ENCODE data around the gene SMAD2.

DNA sequence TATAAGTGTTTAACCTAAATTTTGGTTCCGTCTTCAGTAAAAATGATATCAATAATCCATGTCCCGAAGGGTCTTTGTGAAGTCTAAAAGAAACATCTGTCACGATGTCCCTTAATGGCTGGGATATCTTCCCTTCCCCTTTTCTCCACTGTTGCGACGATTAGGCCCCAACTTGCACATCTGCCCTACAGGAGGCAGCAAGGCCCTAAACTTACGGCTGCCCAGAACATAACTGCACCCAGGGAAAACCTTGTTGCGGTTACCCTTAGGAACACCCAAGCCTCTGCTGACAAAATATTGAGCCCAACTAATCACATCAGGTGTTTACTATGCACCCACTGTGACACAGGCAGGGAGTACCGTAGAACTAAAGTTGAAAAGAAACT lies 1.3 kb upstream of the SMAD2 start:
- peak; percentile 80 for TF ChIP-seq CTCF (IDR thresholded peaks at IDR 0.05; ENCODE audit: borderline replicate concordance, extremely low read depth, low read length, poor library complexity, severe bottlenecking)
- TF ChIP-seq EZH2 (IDR thresholded peaks at IDR 0.05; ENCODE audit: borderline replicate concordance, low read depth, low read length, severe bottlenecking): no peak
